GM12872 (cell line): Measurements from ENCODE around the gene RD3L.

Source experiments
- TF ChIP-seq, protein P1 (sequence below): IDR thresholded peaks from 3 replicates; pipeline ENCODE4 v1.5.1; 2011; ENCODE audit warnings: low read depth, mild to moderate bottlenecking, low read length, moderate library complexity; ENCODE audit not compliant: insufficient read depth

RD3L gene

DNA sequence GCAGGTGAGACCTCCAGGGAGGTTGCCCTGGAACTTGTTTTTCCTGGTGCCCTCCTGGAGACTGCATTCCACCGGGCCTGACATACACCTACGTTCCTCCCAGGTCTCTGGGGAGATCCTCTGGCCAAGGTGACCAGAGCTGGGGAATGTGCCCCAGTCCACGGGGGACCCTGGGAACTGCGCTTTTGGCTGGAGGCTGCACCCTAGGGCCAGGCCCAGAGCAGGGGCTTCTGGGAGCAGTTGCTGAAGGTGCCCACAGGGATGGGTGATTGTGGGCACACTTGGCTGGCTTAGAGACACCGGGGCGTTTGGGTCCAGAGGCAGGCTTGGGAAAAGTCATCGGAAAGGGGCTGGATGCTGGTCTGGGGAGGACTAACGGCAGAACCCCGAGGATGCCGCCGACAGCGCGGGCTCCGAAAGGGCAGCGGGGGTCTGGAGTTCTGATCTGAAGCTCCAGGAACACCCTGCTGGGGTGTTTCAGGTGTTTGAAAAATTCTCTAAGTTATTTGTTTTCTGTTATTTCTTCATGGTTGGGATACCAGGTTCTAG lies 50.6 kb downstream of the RD3L start:
- TF ChIP-seq, protein P1, sequence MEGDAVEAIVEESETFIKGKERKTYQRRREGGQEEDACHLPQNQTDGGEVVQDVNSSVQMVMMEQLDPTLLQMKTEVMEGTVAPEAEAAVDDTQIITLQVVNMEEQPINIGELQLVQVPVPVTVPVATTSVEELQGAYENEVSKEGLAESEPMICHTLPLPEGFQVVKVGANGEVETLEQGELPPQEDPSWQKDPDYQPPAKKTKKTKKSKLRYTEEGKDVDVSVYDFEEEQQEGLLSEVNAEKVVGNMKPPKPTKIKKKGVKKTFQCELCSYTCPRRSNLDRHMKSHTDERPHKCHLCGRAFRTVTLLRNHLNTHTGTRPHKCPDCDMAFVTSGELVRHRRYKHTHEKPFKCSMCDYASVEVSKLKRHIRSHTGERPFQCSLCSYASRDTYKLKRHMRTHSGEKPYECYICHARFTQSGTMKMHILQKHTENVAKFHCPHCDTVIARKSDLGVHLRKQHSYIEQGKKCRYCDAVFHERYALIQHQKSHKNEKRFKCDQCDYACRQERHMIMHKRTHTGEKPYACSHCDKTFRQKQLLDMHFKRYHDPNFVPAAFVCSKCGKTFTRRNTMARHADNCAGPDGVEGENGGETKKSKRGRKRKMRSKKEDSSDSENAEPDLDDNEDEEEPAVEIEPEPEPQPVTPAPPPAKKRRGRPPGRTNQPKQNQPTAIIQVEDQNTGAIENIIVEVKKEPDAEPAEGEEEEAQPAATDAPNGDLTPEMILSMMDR, result no peak

DNA sequence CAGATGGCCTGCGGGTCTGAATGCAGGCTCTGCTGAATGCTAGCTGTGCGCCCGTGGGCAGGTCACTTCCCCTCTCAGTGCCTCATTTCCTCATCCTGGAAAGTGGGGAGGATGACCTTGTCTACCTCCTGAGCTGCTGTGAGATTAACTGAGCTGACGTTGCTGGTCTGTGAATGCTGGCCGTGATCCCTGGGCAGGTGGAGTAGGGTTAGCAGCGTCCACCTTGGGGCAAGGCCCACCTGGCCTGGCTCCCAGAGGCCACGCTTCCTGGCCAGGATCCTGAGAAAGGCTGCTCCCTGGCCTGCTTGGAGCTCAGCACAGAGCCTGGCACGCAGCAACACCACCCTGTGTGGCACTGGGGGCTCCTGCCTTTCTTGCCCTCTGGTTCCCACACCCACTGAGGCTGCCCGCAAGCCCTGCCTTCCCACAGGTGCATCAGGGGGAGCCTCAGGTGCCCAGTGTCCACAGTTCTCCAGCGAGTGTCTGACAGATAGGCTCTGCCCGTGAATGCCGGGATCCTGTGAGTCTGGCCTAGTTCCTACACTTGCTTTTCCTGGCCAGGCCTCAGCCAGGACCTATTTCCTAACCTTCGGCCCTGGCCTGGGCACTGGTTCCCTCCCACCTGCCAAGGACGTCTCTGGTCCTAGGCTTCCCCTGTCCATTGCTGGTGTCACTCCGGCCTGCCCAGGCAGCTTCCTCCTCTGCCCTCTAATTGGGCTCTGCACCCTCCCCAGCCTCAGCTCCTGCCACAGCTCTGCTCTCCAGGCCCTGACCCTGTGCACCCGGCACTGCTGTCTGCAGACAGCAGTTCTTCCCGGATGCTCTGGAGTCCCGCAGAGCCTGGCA lies 51.3 kb downstream of the RD3L start:
- TF ChIP-seq, protein P1, result no peak
